Stimulated activated CD8-positive, alpha-beta memory T cell treated with anti-CD3 and anti-CD28 coated beads, Interleukin-7, amount 100 ng/mL, for 4 hours (primary cell): ENCODE results near the gene INSRR.

Experiments
- DNase-seq, 2 donors: peaks; one replicate each; pipeline ENCODE4 v3.0.0-alpha.2; 2020; ENCODE audit warnings: low read depth in 2 of 2

The INSRR gene

DNA sequence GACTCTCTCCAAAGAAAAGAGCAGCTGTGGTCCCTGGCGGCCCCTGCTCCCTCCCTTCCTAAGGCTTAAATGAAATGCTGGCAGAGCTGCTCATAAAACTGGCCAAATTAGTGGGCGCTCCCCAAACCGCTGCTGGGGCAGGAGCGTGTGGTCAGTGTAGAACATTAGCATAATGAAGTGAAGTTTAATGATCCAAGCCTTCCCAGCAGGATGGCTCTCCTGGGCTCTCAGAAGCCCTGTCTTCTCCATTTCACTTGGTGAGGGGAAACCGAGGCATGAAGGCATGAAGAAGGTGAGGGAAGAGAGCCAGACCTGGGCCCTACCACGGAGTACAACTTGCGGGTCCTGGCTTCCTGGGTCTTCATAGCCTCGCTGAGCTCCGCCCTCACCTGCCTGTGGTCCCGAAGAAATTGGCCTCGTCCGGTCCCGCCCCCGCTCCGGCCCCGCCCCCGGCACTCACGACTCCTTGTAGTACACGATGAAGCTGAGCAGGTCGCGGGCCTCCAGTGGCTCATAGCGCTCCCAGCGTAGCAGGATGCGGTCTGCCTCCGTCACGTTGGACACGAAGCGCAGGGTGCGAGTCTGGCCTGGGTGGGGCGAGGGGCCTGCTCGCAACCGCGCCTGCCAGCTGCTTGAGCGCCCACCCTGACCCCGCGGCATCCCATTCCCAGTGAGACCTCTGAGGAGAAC, 10.3 kb downstream of the INSRR start:
- DNase-seq = peak; percentile 19 to 55

DNA sequence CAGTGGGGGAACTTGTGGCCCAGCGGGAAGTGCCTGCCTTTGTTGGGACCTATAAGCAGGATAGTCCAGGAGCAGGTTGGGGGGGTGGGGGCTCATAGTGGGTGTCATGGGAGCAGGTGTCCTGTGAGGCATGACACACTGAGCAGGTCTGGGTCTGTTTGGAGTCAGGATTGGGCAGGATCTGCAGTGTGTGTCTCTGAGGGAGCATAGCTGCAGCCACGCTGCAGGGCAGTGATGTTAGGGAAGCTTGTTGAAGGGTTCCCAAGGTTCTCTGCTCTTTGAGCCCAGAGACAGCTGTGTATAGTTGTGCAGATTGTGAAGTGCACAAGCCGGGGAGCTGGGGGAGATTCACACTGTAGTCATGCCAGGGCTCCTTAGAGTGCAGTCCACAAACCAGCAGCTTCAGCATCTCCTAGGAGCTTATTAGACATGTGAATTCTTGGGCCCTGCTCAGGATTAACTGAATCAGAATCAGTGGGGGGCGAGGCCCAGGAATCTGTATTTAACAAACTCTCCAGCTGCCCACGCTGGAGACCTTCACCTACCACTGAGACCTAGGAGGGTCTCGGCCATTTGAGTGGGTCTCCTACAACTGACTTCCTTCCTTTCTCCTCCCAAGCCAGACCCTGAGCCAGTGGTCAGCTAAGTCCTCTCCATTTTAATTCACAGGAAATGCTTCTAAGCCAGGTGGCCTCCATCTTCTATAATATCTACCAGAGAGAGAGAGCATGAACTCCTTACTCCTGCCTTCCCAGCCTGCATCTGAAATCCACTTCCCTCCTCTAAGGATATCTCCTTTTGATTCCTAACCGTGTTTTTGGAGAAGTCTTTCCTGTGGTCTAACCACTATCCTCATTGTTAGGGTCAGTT, 11.1 kb downstream of the INSRR start:
- DNase-seq = no peak

DNA sequence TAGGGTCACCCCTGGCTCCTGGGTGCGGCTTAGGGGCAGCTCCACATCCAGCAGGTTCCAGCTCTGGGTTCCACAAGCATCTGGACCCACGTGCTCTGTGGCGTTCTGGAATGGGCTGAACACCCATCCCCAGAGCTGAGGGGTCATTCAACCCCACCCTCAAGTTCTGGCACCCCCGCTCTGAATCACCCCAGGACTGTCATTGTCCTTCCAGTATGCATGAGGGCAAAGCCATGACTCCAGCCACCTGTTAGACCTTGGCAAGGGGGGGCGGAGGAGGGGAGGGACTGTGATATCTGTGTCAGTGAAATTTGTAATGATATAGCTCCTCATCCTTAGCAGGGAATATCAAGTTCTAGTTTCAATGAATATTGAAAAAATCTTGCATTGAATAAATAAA, 12.3 kb downstream of the INSRR start:
- DNase-seq = no peak

DNA sequence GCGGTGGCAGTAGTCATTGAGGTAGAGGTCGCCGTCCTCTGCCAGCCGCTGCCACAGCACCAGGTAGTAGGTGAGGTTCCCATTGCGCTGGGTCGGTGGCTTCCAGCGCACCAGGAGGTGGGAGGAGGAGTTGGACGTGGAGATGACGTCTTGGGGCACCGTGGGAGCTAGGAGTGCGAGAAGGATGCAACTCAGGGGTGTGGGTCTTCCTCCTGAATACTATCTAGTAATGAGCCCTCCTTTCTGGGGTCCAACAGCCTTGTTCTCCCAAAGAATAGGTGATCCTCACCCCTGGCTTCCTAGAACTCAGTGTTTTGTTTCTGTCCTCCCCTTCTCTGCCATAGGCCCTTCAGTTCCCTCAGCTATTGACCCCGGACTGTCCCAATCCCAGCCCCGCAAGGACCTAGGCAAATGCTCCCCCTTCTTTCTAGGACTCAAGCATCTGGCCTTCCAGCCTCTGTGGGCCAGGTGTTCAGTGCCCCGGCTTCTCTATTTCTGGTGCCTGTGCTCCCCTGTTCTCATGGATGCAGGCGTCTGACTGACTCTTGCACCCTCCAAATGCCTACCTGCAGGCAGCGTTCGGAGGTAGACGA, 12.9 kb downstream of the INSRR start:
- no peak for DNase-seq

DNA sequence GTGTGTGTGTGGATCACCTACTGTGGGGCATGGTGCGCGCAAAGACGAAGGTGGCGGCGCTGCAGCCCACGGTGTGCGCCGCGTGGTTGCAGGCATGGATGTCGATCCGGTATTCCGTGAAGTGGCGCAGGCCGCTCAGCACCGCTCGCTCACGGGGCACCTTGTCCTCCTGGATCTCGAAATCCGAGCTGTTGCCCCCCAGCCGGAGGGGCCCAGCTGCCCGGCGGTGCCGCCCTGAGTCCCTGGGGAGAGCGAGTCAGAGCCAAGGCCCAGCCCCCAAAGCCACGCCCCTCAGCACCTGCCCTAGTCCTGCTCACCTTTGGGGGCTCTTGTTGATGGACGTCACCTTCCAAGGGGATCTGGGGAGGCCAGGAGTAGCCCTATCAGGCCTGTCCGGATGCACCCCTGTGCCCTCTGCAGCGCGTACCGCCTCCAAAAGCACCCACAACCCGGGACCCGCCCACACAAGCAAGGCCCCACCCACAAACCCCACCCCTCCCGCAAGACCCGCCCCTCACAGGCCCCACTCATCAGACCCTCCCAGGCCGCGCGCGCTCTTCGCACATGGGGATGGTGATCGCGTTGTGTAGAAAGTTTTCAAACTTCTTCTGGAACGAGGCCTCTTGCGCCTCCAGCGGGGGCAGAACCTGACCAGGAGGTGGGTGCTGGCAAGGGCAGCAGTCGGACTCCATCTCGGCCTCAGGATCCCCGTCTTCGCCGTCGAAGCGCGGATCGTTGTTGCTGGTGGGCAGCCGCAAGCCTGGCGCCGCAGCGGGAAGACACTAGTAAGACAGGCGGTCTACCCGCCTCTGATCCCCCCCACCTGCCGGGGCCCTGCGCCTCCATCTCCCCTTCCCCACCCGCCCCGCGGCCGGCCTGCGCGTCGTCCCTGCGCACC, 13.6 kb downstream of the INSRR start:
- peak; percentile 16 to 38 for DNase-seq

DNA sequence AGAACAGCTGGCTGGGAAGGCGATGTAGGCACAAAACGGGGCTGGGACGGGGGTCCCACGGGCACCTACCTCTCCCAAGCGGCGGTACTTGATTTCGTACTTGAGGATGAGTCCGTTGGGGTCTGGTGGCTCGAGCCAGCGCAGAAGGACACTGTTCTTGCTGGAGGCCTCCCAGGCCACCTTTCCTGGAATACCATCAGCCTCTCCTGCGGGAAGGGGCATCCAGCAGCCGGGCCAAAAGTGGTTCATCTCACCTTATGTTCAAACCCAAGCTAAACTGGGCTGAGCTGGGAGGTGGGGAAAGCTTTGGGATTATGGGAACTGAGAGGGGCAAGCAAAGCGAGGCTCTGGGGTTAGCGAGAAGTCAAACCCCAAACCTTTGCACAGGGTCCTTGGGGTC, 14.3 kb downstream of the INSRR start:
- DNase-seq = no peak

DNA sequence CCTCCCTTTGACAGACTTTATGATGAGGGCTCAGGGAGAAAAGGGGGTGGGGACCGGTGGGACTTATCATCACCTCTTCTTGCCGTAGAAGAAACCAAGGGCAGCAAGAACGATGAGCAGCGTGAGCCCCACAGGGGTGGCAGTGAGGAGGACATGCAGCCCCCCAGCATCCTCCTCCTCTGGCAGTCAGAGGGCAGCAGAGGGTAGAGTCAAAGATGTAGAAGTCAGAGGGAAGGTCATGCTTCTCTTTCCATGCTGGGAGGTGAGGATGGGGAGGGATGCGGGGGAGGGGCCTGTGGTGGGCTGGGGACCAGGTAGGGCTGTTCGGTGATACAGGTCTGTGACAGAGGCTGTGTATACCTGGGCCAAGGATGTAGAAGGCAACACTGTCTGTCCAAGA, 14.8 kb downstream of the INSRR start:
- no peak for DNase-seq

DNA sequence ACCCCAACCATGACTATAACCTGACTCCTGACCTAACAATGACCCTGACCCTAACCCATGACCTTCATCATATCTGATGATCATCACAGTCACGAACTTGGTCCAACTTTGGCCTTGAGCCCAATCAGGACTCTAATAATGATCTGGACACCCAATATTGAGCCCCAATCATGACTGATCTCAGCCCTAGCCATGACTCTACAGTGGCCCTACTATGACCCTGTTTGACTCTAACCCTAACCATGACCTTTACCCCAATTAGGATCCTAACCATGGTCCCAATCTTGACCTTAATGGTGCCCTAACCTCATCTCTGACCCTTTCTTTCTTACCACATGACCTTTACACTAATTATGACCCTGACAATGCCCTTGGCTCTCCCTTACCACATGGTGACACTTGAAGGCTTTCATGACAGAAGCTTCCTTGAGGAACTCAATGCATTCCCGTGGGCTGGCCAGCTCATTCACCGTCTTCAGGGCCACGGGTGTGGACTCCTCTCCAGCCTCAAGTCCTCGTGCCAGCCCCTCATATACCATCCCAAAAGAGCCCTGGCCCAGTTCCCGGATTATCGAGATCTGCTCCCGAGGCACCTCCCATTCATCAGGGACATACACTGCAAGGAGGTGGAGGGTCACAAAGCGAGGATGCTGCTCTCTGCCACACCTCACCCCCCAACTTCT, 16.2 kb downstream of the INSRR start:
- DNase-seq = no peak

DNA sequence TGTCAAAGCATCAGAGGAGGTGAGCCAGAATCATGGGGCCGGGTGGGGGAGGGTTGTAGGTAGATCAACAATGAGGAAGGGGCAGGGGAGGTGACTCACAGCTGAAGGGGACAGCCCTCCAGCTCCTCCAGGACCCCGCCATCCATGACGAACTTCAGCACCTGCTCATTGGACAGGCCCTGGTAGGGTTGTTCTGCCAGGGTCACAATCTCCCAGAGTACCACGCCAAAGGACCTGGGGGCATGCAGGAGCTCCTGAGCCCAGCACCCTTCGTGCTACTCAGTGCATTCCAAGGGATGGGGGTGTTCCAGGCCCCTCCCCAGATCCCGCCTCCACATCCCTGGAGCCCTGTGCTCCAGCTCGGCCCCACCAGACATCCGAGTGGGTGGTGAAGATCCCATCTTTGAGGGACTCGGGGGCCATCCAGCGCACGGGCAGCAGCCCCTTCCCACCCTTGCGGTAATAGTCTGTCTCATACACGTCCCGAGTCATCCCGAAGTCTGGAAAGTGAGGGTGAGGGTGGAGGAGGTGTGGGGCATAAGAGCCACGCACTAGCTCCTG, 17.5 kb downstream of the INSRR start:
- DNase-seq = no peak

DNA sequence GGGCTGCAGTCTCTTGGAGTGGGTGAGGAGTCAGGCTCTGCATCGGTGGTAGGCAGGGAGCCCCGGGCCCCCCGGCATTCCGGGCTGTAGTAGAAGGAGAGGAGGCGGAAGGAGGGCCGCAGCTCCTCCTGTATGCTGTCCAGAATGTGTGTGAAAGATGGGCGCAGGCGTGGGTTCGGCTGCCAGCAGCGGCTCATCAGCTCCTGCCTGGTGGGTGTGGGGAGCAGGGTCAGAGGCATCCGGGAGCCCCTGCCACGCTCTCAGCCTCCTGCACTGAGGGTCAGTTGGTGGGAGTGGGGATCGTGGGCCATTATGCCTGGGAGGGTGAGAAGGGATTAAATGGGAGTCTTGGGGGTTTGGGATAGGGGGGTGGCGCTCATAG, 18.0 kb downstream of the INSRR start:
- no peak for DNase-seq

DNA sequence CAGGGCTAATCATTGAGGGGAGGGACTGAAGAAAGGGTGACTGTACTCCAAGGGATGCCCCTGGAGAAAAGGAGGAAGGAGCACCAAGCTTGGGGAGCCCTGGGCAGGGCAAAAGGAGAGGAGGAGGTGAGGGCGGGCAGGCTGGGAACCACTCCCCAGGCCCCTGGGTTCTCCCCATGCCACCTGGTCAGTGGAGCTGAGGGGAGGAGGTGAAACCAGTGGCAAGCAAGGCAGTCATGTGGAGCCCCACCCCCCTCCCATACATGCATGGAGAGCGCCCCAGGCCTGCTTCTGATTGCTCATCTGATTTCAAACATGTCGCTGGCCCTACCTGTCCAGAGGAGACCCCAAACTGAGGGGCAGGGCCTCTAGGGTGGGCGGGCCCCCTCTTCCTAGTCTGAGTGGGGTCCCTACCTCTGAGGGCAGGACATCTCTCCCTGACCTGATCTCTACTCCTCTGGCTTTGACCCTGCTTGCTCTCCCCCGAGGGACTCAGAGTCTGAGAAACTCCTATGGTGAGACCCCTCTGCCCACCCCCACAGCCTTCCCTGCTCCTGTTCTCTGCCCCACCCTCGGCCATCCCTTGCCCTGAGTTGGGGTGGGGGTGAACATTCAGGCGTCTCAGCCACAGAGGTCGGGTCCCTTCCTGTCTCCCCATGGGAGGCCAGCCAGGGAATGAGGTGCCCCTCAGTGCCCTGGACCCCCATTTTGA, 18.6 kb downstream of the INSRR start:
- DNase-seq = no peak

DNA sequence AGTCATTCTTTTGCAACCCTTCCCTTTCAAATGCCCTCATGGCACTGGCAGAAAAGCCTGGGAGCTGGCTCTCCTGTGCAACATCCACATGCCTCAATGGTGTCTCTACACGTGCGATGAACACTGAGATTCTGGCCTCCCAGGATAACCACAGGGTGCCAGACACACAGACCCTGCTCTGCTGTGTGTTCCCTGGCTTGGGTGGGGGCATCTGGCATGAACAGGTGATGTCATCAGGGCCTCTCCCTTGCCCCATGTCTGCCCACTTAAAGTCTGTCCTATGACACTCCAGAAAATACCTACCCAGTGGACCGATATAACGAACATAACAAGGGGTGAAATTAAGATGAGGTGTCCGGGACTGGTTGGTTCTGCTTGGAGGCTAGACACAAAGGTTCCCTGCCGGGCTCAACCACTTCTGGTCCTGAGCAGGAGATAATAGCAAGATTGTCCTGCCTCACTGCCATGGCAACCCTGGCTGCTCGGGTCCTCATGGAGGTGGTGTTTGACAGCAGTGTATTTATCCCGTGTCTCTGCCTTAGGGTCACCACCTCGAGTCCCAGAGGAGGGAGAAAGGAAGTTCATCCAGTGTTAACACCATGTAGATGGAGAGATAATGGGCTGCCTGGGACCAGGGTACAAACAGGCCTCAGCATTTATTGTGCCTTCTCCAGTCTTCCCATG, 19.3 kb downstream of the INSRR start:
- no peak for DNase-seq

DNA sequence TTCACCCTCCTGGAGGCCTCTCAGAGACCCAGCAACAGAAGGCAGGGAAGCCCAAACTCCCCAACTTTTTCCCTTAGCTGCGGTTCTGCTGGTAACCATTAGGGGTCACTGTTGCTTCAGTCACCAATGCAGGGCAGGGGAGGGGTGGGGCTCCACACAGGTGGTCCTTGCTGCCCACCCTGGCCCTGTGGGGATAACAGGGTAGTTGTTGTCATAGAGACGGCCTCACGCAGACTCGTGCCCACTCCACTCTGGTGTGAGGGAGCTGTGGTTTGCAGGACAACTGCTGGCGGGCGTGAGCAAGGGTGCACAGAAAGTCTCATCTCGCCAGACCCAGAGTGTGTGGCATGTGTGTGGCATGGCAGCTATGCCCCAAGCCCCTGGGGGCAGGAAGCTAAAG, 19.9 kb downstream of the INSRR start:
- no peak for DNase-seq

DNA sequence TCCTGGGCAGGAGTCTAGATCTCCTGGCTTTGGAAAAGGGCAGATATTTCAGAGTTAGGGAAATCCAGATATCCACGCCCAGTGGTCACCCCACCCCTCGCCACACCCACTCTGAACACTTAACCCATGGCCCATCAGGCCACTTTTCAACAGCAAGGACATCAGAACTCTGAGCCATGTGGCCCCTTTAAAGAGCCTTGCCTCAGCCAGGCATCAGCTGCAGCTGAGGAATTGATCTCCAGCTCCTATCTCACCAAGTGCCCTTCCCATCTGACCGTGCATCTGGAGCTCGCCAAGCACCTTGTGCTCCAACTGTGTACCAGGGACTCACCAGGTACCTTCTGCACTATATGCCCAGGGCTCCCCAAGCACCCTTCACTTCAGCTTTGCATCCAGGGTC, 22.0 kb downstream of the INSRR start:
- DNase-seq = no peak

DNA sequence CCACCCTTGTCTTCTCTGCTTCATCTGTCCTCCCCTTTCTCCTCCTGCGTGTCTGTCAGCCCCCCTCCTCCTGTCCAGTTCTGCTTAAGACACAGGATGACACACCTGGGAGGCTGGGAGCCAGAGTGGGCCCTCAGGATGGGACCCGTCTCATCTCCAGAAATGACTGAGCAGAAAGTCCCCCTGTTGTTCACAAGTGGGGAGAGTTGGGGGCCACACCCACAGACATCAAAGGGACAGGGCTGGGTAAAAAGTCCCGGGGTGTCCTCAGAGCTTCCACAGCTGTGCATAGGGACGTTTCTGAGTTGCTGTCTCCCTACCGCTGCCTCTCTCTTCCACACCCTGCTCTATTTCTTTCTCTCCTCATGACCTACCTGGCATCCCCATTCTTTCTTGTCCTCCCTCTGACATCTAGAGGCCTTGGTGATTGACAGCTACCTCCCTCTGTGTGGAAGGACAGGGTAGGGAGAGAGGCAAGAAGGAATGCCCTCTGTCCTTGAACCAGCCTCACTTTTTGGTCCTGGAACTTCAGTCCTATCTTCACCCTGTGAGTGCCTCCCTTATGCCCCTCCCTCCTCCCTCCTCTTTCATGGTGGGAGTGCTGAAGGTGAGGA, 22.8 kb downstream of the INSRR start:
- no peak for DNase-seq

DNA sequence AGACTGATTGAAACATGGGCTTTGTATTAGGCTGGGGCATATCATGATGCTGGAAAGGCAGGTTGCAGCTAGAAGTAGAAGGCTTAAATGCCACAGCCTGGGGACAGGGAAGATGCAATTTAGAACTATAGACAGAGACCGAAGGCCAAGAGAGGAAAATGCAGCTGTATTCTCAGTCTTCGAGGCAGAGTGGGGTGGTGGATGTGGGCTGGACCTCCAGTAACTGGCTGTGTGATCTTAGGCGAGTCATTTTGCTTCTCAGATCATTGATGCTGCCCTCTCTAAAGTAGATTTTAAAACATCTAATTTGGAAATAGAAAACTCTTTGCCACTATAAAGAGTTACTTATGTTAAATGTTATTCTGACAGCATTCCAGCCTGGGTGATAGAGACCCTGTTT, 24.6 kb downstream of the INSRR start:
- no peak for DNase-seq

DNA sequence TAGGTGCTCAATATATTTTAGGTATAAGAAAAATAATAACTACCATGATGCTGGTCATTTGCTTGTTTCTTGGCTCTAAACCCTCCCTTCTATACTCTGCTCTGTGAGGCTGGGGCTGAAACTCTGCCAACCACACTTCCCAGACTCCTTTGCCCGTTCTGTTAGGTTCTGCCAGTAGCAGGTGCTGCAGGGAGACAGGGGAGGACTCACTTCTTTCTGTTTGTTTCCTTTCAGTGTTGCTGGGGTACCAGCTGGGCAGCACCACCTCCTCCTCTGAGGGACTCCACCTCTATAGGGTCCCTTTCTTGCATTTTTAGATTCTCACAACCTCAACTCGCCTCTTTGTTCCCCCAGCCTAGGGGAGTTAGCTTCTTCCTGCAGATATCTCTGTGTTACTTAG, 25.3 kb downstream of the INSRR start:
- no peak for DNase-seq

DNA sequence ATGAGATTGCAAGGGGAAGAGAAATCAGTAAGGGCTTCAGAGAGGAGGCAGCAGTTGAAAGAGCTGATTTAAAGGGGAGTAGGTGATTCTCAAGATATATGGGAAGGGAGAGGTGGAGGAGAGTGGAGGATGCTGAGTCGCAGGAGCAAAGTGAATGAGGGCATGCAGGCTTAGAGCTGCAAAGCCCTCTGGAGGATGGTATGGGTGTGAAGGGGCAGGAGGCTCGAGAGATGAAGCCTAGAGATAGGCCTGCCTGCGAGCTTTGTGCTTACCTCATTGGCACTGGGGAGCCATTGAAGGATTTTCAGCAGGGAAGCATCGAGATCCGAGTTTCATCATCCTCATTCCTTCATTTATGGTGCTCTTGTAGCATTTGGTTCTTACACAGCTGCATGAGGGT, 26.5 kb downstream of the INSRR start:
- DNase-seq = no peak

DNA sequence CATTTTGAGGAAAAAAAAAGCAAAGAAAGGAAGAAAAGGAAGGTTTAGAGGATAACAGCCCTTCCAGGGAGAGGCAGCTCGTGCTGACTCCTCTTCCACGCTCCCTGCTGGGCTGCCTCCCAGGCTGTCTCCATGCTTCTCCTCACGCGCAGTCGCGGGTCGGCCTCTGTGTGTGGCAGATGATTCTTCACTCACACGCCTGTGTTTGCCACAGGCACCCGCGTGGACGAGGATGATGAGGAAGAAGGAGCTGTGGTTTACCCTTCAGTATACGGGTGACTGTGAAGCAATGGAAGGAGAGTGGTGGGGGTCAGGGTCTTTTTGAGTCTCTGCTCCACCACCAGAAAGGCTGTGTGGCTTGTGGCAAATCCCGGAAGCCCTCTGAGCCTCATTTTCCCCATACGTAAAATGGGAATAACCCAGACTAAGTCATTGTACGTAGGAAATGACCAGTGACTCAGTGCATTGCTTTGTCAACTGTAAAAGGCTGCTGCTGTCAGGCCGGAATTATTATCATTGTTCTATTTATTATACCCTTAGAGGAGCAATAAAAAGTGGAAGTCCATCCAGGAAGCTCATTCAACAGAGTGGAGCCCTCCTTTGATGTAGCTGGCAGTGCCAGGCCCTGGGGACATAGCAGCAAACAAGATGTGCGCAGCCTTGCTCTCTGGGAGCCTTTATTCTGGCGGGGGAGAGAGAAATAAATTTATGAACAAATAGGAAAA, 30.4 kb downstream of the INSRR start:
- no peak for DNase-seq
